Raji (cell line): ENCODE results near the gene OSBPL5.

ENCODE experiments used
- POLR2A ChIP-seq: IDR thresholded peaks from 2 replicates; pipeline ENCODE4 v1.6.1; 2011; ENCODE audit warnings: low read depth, low read length, control low read depth; ENCODE audit not compliant: insufficient read depth

Gene OSBPL5

DNA sequence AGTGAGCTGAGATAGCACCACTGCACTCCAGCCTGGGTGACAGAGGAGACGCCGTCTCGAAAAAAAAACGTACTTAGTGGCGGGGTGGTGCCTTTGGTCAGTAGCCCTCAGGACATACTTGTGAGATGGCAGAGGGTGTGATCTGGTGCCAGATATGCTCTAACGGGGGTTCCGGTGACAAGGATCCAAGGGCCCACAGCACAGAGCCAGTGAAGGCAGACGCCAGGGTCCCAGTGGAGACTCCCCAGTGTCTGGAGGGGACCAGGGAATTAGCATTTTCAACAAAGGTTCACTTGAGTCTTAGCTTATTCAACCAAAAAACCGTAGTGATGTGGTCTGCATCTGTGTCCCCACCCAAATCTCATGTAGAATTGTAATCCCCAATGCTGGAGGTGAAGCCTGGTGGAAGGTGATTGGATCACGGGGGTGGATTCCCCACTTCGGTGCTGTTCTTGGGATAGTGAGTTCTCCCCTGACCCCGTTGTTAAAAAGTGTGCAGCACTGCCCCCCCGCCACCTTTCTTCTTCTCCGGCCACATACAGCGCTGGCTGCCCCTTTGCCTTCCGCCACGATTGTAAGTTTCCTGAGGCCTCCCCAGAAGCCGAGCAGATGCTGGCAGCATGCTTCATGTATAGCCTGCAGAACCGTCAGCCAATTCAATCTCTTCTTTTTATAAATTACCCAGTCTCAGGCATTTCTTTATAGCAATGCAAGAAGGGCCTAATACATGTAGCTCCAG is 26.6 kb upstream of the OSBPL5 start:
- no peak for TF ChIP-seq POLR2A

DNA sequence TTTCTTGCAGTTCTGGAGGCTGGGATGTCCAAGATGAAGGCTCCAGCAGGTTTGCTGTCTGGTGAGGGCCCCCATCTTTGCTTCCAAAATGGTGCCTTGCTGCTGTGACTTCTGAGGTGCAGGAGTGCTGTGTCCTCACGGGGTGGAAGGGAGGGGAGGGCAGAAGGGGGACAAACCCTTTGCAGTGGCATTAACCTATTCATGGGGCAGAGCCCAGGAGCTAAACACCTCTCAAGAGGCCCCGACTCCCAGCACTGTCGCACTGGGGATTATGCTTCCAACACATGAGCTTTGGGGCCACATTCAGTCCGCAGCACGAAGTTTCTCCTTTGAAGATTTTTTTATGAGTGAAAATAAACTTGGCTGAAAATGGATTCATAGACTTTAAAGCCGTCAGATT is 25.5 kb upstream of the OSBPL5 start:
- no peak for TF ChIP-seq POLR2A

DNA sequence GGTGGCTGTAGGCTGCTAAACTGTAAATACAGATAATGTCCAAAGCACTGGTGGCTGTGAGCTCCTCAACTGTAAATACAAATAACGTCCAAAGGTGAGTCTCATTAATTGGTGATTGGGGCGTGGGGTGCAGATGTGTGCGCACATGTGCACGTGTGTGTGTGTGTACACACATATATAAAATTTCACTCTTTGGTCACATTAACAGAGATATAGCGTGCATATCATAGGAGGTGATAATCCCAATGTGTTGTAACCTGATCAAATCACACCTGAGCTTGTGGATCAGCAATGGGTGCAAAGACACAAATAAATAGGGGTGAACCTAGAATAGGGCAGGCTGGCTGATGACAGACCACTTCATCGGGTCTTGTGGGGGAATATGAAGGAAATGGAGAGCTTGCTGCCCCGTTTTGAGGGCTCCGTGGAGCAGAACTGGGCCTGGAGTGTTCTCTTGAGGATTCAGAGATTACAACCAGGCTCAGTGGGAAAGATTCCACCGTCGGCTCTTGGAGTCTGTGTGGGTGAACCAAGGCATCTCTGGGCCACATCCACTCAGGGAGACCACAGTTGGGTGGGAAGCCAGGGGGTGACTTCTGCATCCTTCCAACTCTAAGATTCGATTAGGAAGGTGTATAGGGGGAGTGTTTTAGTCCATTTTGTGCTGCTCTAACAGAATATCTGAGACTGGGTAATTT is 24.9 kb upstream of the OSBPL5 start:
- no peak for TF ChIP-seq POLR2A

DNA sequence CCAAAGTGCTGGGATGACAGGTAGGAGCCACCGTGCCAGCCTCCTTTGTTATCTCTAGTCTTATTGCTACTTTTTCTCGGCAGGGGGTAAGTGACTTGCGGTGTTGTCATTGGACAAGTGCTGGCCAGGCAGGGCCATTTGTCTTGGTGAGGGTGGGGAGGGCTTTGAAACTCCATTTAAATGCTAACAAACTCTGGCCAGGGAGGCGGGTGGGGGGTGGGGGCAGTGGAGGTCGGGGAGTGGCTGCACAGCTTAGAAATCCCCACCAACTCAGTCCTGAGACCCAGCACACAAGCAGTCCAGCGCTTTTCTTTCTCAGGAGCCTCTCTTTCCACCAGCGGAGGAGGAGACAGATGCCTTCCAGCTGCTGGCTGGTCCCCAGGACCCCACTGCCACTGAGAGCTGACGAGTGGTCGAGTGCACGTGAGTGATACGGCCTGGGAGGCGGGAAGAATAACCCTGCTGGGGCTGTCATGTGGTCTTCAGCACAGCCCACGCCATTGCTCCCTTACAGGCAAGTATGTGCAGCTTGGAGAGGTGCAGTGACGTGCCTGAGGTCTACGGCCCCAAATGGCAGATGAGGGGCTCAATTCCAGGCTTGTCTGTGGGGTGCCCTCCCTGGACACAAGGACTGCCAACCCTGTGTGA is 24.2 kb upstream of the OSBPL5 start:
- TF ChIP-seq POLR2A, result no peak

DNA sequence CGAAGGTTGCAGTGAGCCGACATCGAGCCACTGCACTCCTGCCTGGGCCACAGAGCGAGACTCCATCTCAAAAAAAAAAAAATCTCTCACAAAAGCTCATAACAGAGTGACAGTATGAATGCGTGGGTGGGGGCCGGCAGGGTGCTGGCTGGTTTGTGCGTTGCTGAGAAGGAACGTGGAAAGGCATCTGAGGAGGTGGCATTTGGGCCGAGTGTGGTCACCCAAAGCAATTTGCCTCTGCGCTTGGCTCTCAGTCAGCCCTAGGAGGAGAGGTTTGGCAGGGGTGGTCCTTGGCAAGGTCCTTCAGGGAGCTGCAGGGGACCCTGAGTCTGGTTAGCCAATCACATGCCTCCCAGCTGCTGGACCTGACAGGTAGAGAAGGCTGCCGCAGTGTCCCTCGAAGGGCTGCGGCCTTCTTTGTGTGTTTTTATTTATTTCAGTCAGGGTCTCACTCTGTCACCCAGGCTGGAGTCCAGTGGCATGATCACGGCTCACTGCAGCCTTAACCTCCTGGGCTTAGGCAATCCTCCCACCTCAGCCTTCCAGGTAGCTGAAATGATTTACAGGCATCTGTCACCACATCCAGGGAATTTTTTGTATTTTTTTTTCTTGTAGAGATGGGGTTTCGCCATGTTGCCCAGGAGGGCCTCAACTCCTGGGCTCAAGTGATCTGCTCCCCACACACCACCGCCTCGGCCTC is 23.5 kb upstream of the OSBPL5 start:
- TF ChIP-seq POLR2A, result no peak

DNA sequence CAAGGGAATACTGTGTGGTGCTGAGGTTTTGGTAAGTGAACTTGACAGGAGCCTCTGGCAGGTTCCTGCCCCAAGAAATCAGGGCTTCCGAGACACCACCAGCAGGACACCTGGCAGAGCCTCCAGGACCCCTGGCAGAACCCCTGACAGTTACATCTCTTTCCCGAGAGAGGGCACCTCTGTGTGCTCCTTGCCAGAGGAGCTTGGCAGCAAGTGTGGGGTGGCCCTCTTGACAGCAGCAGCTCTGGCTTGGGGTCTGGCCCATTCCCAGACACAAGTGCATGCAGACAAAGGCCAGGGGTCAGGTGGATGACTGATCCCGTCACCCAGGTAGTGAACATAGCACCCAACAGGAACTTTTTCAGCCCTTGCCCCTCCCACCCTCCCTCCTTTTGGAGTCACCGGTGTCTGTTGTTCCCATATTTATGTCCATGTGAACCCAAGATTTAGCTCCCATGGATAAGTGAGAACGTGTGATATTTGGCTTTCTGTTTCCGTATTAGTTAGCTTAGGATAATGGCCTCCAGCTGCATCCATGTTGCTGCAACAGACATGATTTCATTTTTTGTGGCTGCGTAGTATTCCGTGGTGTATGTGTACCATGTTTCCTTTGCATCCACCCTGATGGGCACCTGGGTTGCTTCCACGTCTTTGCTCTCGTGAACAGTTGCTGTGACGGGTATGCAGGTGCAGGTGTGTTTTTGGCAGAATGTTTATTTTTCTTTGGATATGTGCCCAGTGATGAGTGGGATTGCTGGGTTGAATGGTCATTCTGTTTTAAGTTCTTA is 21.2 kb upstream of the OSBPL5 start:
- no peak for TF ChIP-seq POLR2A

DNA sequence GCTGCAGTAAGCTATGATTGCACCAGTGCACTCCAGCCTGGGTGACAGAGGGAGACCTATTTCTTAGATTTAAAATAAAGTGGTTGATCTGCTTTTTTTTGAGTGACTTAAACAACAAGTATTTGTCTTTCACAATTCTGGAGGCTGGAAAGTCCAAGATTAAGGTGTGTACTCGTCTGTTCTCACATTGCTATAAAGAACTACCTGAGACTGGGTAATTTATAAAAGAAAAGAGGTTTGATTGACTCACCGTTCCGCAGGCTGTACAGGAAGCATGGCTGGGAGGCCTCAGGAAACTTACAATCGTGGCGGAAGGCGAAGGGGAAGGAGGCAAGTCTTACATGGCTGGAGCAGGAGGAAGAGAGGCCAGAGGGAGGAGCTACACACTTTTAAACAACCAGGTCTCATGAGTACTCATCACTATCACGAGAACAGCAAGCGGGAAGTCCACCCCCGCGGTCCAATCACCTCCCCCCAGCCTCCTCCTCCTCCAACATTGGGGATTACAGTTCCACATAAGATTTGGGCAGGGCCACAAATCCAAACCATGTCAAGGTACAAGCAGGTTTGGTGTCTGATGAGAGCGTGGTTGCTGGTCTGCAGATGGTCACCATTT is 19.7 kb upstream of the OSBPL5 start:
- TF ChIP-seq POLR2A, result no peak

DNA sequence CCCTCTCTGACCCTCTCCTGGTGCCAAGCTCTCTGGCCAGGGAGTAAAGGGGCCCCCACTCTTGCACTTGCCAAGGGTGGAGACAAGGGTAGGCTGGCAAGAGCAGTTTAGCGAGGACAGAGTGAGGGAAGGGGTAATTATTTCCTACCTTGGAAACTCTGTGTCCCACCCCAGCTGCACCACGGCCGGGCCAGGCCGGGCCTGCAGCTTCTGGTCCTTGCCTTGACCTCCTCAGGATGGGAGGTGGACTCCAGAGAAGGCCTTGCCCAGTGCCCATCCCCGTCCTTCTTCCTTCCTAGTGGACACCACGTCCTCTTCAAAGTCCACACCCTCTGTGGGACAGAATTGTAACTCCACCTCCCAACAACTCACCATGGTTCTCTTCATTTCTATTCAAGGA is 18.4 kb upstream of the OSBPL5 start:
- TF ChIP-seq POLR2A, result no peak

DNA sequence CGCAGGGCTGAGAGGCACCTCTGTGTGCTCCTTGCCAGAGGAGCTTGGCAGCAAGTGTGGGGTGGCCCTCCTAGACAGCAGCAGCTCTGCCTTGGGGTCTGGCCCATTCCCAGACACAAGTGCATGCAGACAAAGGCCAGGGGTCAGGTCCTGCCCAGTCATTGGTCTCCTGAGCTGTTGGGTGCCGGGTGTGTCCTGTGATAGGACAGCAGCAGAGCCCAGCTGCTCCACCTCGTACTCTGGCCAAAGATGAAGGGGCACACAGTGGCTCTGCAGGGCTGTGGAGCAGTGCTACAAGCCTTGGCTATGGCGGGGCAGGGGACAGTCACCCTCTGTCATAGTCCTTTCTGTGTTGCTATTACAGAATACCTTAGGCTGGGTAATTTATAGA is 17.3 kb upstream of the OSBPL5 start:
- no peak for TF ChIP-seq POLR2A

DNA sequence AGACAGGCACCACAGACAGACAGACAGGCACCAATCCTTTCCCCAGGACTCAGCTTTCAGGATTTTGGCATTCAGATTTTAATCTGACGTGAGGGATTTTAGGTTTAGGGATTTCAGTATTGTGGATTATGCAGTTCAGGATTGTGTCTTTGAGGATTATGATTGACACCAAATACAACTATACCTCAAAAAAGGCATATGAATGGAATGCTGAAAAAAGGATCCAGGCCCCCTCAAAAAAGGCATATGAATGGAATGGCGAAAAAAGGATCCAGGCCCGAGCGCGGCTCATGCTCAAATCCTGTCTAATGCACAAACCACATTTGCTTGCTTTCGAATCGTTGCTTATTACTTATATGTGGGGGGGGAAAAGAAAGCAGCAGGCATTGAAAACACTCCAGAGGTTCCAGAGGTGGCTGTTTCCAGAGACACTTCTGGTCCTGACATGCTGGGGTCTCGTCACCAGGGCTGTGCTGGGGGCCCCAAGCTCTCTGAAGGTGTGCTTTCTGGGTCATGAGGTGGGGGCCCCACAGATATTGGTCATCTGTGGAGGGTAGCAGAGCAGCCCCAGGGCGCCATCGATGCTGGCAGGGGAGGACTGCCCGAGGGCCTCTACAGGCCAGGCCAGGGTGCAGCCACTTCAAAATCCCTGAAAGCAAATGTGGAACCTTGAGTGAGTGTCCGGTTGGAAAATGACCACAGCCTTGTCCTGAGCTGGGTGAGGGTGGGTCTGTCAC is 16.8 kb upstream of the OSBPL5 start:
- no peak for TF ChIP-seq POLR2A

DNA sequence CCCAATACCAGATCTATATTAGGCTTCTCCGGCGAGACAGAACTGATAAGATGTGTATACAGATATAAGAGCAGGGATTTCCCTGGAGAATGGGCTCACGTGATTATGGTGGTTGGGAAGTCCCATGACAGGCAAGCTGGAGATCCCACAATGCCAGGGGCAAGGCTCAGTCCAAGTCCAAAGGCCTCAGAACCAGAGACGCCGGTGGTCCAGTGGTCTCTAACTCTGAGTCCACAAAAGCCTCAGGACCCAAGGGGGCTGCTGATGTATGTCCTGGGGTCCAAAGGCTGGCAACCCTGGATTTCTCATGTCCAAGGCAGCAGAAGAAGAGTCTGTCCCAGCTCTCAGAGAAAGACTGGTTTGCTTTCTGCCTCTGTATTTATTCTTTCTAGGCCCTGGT is 15.8 kb upstream of the OSBPL5 start:
- TF ChIP-seq POLR2A, result no peak

DNA sequence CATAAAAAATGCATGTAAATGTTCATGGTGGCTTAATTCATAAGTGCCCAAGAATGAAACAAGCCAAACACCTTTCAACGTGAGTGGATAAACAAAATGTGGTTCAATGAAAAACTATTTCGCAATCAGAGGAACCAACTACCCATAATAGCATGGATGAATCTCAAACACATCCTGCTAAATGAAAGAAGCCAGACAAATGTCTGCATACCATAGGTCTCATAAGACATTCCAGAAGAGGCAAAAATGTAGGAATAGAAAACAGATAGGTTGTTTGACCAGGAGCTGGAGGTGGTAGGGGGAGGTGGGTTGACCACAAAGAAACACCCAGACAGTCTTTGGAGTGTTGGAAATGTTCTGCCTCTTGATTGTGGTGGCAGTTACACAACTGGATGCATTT is 13.2 kb upstream of the OSBPL5 start:
- TF ChIP-seq POLR2A, result no peak

DNA sequence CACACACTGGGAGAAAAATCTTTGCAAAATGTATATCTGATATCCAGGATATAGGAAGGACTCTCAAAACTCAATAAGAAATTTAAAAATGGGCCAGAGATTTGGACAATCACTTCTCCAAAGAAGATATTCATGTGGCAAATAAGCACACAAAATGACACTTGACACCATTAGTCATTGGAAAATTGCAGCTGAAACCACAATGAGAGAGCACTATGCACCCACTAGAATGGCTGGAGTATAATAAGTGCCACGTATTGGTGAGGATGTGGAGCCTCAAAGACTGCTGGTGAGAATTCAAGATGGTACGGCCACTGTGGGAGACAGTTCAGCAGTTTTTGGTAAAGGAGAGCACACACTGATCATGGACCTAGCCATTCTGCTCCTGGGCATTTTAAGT is 12.8 kb upstream of the OSBPL5 start:
- TF ChIP-seq POLR2A, result no peak

DNA sequence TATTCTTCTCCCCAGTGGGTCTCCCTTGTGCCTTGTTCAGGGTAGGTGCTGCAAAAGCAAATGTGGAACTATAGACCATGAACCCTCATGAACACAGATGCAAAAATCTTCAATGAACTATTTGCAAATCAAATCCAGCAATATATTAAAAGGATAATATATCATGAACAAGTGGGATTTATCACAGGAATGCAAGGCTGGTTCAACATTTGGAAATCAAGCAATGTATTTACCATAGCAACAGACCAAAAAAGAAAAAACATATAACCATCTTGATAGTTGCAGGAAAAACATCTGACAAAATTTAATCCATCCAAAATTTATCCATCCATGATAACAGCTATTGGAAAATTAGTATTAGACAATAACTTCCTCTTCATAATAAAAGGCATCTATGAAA is 11.4 kb upstream of the OSBPL5 start:
- TF ChIP-seq POLR2A, result no peak
